GM18951 (cell line): Measurements from ENCODE around the gene FMNL1.
A peak's percentile ranks its signal among the peaks of the same experiment; 100 is the strongest.

Experiments used
- POLR2A ChIP-seq: IDR thresholded peaks from 4 replicates; pipeline ENCODE4 v1.6.1; 2011; ENCODE audit warnings: mild to moderate bottlenecking; ENCODE audit not compliant: insufficient read length, insufficient read depth; ENCODE audit errors: extremely low read depth
- in situ Hi-C: fragments of 300-500 bp; cut with MboI; formaldehyde crosslinking; loops from one replicate; pipeline ENCODE4 v1.12.0; 2022; ENCODE audit warnings: low sequenced_read_pairs, mixed read lengths, inconsistent platforms; ENCODE audit not compliant: unreplicated experiment

The FMNL1 gene

GRCh38 chr17:45226576-45226975, 4.9 kb downstream of the FMNL1 start:
- in situ Hi-C loops: no loop called here
- no peak for TF ChIP-seq POLR2A

GRCh38 chr17:45227101-45227925, 5.6 kb downstream of the FMNL1 start:
- in situ Hi-C loops: no loop called here
- TF ChIP-seq POLR2A: peak; percentile 32

DNA sequence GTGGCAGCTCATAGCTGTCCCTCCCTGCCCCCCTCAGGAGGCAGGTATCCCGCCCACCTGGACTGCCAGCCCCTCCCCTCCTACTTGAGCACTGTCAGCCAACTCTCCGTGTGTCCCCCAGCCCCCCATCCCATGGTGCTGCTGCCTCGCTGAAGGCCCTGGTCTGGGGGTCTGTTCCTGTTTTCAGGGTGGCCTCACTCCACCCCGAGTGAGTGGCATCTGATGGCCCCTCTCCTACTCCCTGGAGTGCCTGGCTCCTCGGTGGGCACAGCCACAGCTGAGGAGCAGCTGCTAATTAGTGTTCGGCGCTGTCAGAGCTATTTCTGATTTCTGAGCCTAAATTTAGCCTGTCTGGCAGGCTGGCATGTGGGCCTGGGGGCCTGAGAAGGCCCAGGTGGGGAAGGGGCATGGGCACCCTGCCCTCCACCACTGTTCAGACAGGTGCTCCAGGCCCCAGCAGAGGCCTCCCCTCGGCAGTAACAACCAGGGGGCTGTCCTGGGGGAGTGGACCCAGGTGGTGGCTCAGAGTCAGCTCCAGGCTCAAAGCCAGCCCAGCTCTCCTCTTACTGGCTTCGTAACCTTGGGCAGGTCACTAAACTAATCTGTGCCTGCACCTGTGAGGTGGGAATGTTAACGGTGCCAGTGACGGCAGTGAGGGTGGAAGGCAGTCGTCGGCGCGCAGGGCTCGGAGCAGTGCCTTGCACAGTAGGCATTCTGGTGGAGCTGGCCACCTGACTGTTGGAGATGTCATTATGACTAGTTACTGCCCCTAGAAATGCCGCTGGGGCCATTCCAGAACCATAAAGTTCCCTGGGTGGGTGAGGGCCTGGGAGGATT, 6.5 kb downstream of the FMNL1 start:
- in situ Hi-C loops: no loop called here
- TF ChIP-seq POLR2A: no peak

GRCh38 chr17:45228763-45229539, 7.3 kb downstream of the FMNL1 start:
- in situ Hi-C loops: no loop called here
- TF ChIP-seq POLR2A: no peak

DNA sequence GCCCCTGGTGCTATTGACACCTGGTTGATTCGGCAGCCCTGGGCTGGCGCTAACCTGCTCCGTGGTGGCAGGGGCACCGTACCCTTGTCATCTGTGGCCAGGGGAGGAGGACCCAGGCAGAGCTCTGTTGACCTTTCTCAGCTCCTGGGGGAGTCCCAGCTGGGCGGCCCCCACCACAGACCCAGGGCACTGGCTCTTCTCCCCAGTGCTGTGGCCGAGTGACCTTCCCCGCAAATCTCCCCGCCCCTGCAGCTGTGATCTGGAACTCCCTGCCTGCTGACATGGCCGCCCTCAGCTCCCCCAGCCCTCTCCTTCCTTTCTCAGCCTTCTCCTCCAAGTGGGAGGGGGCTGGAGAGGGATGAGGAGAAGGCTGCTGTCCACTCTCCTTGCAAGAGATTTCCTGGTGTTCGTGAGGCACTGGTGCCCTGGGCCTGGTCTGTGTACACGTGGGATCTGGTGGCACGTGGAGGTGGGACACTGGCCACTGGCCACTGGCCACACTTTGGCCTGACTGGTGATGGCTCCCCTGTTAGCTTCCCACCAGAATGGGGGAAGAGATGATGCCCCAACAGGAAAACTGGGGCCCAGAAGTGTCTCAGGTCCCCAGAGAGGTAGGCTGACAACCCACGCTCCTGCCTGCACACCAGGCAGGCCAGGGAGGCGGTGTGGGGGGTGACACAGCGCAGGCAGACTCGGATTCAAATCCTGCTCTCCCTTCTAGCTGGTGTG, 8.2 kb downstream of the FMNL1 start:
- in situ Hi-C loops: no loop called here
- TF ChIP-seq POLR2A: no peak

- in situ Hi-C loops: no loop called here
- no peak for TF ChIP-seq POLR2A
Observed at GRCh38 chr17:45230410-45230786, 8.7 kb downstream of the FMNL1 start.

DNA sequence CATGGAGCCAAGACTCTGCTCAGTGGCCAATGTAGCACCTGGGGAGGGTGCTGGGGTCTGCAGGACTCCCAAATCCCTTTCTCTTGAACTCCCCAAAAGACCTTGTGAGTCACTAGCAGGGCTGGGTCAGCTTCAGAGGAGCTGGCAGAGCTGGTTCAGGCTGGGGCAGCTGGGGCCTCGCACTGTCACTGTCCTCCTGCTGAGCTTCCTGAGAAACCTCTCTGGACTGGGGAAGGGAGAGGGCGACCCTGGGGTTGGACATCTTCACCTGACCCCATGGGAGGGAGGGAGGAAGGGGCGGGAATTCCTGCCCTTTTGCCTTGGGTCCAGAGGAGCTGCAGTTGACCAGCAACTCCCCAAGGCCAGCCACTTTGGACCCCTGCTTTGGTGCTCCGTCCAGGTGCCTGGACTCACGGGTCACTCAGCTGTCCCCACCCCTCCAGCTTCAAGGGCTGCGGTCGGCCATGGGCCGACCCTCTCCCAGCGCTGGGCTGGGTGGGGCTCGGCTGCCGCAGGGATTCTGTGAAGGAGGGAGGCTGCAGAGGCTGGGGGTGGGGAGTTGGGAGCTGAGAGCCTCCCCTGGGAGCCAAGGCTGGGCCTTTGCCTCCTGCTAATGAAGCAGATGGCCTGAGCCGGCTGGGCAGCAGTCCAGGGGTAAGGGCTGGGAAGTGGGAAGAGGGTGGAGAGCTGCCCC, 9.2 kb downstream of the FMNL1 start:
- no peak for TF ChIP-seq POLR2A
- in situ Hi-C loops: no loop called here

DNA sequence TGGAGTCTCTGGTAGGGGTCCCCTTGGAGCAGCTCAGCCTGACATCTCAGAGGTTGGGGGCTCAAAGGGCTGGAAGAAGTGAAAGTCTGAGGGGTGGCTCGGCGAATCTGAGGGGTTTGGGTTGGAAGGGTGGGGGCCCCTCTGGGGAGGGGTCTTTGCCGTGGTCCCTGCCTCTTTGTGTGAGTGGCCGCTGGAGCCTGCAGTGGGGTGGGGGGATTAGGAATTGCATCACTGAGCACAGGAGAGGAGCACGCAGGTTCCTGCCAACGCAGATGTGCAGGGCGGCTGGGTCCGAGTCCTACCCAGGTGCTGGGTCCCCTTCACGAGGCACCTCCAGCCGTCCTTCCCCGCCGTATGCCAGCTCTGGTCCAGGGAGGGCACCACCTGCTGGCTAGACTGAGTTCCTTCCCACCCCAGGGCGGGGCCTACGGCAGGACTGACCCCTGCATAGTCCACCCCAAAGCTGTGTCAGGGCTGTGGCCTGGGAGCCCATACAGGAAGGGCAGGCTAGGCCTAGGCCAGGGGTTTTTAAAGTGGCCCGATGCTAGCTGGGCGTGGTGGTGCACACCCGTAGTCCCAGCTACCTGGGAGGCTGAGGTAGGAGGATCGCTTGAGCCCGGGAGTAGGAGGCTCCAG, 9.9 kb downstream of the FMNL1 start:
- in situ Hi-C loops: no loop called here
- no peak for TF ChIP-seq POLR2A

GRCh38 chr17:45232514-45233422, 11.1 kb downstream of the FMNL1 start:
- in situ Hi-C loops: no loop called here
- TF ChIP-seq POLR2A: no peak

- in situ Hi-C loops: no loop called here
- no peak for TF ChIP-seq POLR2A
Observed at GRCh38 chr17:45233423-45233924, 11.8 kb downstream of the FMNL1 start.

DNA sequence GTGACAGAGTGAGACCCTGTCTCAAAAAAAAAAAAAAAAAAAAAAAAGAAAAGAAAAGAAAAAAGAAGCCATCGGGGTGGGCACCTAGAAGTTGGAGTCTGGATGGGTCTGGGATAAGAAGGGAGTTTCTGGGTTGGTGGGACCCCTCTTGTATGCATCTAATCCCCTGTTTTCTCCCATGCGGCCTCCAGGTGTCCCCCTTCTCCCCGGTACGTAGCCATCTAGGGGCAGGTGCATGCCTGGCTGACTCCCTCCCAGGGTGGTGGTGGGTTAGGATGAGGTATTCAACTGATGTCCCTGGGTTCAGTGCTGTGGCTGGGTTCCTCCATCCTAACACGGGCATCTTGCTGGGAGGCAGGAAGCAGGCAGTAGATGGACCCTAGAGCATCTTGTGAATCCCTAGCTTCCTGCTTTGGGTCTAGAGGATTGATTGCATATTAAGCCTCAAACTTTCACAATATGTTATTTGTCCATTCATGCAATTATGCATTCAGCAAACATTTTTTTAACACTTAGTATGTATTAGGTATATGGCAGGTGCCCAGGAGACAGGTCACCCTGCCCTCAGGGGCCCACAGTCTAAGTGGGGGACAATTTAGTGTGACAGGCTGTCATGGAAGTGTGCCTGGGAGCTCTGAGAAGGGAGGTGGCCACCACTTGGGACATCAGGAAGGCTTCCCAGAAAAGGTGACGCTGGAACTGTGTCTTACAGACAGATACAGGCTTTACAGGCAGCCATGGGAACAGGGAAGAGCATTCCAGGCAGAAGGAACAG, 13.1 kb downstream of the FMNL1 start:
- in situ Hi-C loops: no loop called here
- TF ChIP-seq POLR2A: no peak
